ENCODE measurements around the gene PDHB.
A peak's percentile ranks its signal among the peaks of the same experiment; 100 is the strongest.

The PDHB gene

GRCh38 chr3:58424613-58425012 lies 9.0 kb downstream of the PDHB start:
- Histone ChIP-seq H3K27me3 (ENCODE audit: control insufficient read depth, insufficient read depth, low read length) (no peaks in the 10 kb centered on the region), H3K4me1 (no peaks in the 10 kb centered on the region), H2AFZ (no peak overlapping the region), H3K9ac (no peak overlapping the region), H3K9me3 (ENCODE audit: control insufficient read depth, low read length) (no peaks in the 10 kb centered on the region), H3K79me2 (no peaks in the 10 kb centered on the region), H3K27ac (no peak overlapping the region), H3K36me3 (ENCODE audit: control insufficient read depth, insufficient read depth, low read length) (no peaks in the 10 kb centered on the region), H3K4me3 (ENCODE audit: low read depth, low read length) (no peak overlapping the region), H3K4me2 (ENCODE audit: low read length) (no peak overlapping the region)
- no peak for TF ChIP-seq CTCF (IDR thresholded peaks at IDR 0.05)

- H3K79me2 ChIP-seq, result no peaks in the 10 kb centered on the region
- no peak overlapping the region for H3K9ac ChIP-seq
- no peaks in the 10 kb centered on the region for H3K4me1 ChIP-seq
- TF ChIP-seq CTCF (IDR thresholded peaks at IDR 0.05), result peak; percentile 5
- H3K27me3 ChIP-seq (ENCODE audit: control insufficient read depth, insufficient read depth, low read length), result no peaks in the 10 kb centered on the region
- no peak overlapping the region for H3K4me3 ChIP-seq (ENCODE audit: low read depth, low read length)
- no peaks in the 10 kb centered on the region for H3K9me3 ChIP-seq (ENCODE audit: control insufficient read depth, low read length)
- H2AFZ ChIP-seq, result no peak overlapping the region
- H3K36me3 ChIP-seq (ENCODE audit: control insufficient read depth, insufficient read depth, low read length), result no peaks in the 10 kb centered on the region
- no peak overlapping the region for H3K4me2 ChIP-seq (ENCODE audit: low read length)
- H3K27ac ChIP-seq, result no peak overlapping the region
Observed at GRCh38 chr3:58422756-58423325, 10.8 kb downstream of the PDHB start.

GRCh38 chr3:58421004-58421403 lies 12.6 kb downstream of the PDHB start:
- Histone ChIP-seq H3K4me3 (ENCODE audit: low read depth, low read length) (no peak overlapping the region), H3K36me3 (ENCODE audit: control insufficient read depth, insufficient read depth, low read length) (no peaks in the 10 kb centered on the region), H2AFZ (no peak overlapping the region), H3K9me3 (ENCODE audit: control insufficient read depth, low read length) (no peaks in the 10 kb centered on the region), H3K4me1 (no peaks in the 10 kb centered on the region), H3K79me2 (no peaks in the 10 kb centered on the region), H3K9ac (no peak overlapping the region), H3K4me2 (ENCODE audit: low read length) (no peak overlapping the region), H3K27me3 (ENCODE audit: control insufficient read depth, insufficient read depth, low read length) (no peaks in the 10 kb centered on the region), H3K27ac (no peak overlapping the region)
- no peak for TF ChIP-seq CTCF (IDR thresholded peaks at IDR 0.05)

GRCh38 chr3:58419780-58420507 lies 13.7 kb downstream of the PDHB start:
- H2AFZ ChIP-seq, result no peak overlapping the region
- no peak overlapping the region for H3K9ac ChIP-seq
- H3K4me1 ChIP-seq, result no peaks in the 10 kb centered on the region
- no peaks in the 10 kb centered on the region for H3K9me3 ChIP-seq (ENCODE audit: control insufficient read depth, low read length)
- no peak overlapping the region for H3K4me3 ChIP-seq (ENCODE audit: low read depth, low read length)
- H3K27ac ChIP-seq, result peak overlapping the region; percentile 39
- TF ChIP-seq CTCF (IDR thresholded peaks at IDR 0.05), result no peak
- H3K36me3 ChIP-seq (ENCODE audit: control insufficient read depth, insufficient read depth, low read length), result no peaks in the 10 kb centered on the region
- H3K4me2 ChIP-seq (ENCODE audit: low read length), result no peak overlapping the region
- no peaks in the 10 kb centered on the region for H3K27me3 ChIP-seq (ENCODE audit: control insufficient read depth, insufficient read depth, low read length)
- peaks cover 6% of the 10 kb centered on the region for H3K79me2 ChIP-seq

GRCh38 chr3:58418227-58418626 lies 15.4 kb downstream of the PDHB start:
- Histone ChIP-seq H3K79me2 (peaks cover 6% of the 10 kb centered on the region), H3K9ac (no peak overlapping the region), H3K4me2 (ENCODE audit: low read length) (no peak overlapping the region), H3K27ac (no peak overlapping the region), H2AFZ (no peak overlapping the region), H3K9me3 (ENCODE audit: control insufficient read depth, low read length) (no peaks in the 10 kb centered on the region), H3K4me1 (peaks cover 5% of the 10 kb centered on the region), H3K27me3 (ENCODE audit: control insufficient read depth, insufficient read depth, low read length) (no peaks in the 10 kb centered on the region), H3K4me3 (ENCODE audit: low read depth, low read length) (no peak overlapping the region), H3K36me3 (ENCODE audit: control insufficient read depth, insufficient read depth, low read length) (no peaks in the 10 kb centered on the region)
- TF ChIP-seq CTCF (IDR thresholded peaks at IDR 0.05), result no peak

Data from parathyroid adenoma (tissue), 2 donors.